Adrenal gland (tissue), 5 donors: ENCODE results near the gene ULBP1.

Source experiments
- POLR2A ChIP-seq, 2 donors: fragments of 450-650 bp; IDR thresholded peaks; one replicate each; pipeline ENCODE4 v1.6.1; 2017; ENCODE audit warnings: antibody characterized with exemption in 2 of 2, mild to moderate bottlenecking in 2 of 2, moderate library complexity in 1 of 2
- TF ChIP-seq, protein P1 (sequence below), 6 experiments: fragments of 450-650 bp in 4 of 6; fragments of 200-600 bp in 2 of 6; sonication (generic) in 1 of 6; IDR thresholded peaks; 1 replicate in 5 of 6; 2 replicates in 1 of 6; pipeline versions ENCODE4 v1.5.1 to v1.8.0; 2016 to 2021; ENCODE audit warnings: antibody characterized with exemption in 6 of 6, mild to moderate bottlenecking in 2 of 6, moderate library complexity in 1 of 6
- donor health status: DM: no; HTN: no; CAD: no.

DNA sequence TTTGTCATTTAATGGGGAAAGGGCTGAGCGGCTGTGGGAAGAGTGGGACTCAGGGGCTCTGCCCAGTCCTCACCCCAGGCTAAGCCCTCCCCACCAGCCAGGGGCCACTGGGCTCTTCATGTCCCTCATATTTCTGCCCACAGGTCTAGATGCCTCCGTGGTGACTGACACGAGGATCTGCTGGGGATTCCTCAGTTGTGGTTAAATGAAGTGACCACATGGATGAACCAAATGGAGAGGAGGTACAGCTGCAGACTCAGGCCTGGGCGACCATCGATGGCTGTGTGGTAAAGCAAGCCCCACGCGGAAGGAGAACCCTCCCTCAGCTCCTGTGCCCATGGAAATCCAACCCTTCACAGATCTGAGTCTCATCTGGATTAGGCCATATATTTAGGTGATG, 32.2 kb downstream of the ULBP1 start:
- TF ChIP-seq, protein P1, sequence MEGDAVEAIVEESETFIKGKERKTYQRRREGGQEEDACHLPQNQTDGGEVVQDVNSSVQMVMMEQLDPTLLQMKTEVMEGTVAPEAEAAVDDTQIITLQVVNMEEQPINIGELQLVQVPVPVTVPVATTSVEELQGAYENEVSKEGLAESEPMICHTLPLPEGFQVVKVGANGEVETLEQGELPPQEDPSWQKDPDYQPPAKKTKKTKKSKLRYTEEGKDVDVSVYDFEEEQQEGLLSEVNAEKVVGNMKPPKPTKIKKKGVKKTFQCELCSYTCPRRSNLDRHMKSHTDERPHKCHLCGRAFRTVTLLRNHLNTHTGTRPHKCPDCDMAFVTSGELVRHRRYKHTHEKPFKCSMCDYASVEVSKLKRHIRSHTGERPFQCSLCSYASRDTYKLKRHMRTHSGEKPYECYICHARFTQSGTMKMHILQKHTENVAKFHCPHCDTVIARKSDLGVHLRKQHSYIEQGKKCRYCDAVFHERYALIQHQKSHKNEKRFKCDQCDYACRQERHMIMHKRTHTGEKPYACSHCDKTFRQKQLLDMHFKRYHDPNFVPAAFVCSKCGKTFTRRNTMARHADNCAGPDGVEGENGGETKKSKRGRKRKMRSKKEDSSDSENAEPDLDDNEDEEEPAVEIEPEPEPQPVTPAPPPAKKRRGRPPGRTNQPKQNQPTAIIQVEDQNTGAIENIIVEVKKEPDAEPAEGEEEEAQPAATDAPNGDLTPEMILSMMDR (IDR thresholded peaks at IDR 0.05), result no peak
- no peak for TF ChIP-seq POLR2A (IDR thresholded peaks at IDR 0.05)
